NCI-H2227 treated with DMSO at 0.1 percent for 48 hours (cell line): ENCODE measurements around the gene CORO2A.
A peak's percentile ranks its signal among the peaks of the same experiment; 100 is the strongest.
"Not testable (repeated sequence)": the region's sequence is repeated elsewhere in the genome, so short reads cannot be mapped to it uniquely, and the experiment has no call there.

ENCODE experiments used
- DNase-seq: peaks from one replicate; lab custom pipeline; 2025; lab: John Stamatoyannopoulos, UW

The CORO2A gene

GRCh38 chr9:98105006-98105405 lies 87.4 kb downstream of the CORO2A start:
- no peak for DNase-seq

GRCh38 chr9:98104445-98104881 lies 88.0 kb downstream of the CORO2A start:
- no peak for DNase-seq

DNA sequence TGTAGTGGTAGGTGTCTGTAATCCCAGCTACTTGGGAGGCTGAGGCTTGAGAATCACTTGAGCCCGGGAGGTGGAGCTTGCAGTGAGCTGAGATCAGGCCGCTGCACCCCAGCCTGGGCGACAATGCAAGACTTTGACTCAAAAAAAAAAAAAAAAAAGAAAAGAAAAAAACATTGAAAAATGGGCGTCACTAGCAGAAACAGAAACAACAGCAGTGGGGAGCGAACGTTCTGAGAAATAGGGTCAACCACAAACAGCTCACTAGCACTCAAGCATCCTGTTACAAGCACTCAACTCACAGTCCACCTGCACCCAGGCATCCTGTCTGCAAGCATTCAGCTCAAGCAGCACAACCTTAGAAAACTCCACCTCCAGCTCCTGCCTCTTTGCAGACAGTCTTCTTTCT lies 90.6 kb downstream of the CORO2A start:
- peak; percentile 9 for DNase-seq

DNA sequence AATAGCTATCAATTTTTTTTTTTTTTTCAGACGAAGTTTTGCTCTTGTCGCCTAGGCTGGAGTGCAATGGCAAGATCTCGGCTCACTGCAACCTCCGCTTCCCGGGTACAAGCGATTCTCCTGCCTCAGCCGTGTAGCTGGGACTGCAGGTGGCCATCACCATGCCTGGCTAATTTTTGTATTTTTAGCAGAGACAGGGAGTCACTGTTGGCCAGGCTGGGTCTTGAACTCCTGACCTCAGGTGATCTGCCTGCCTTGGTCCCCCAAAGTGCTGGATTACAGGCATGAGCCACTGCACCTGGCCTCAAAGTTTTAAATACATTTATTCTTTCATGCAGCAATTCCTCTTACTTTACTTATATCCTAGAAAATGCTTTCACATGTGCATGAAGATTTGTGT lies 91.0 kb downstream of the CORO2A start:
- DNase-seq = no peak

DNA sequence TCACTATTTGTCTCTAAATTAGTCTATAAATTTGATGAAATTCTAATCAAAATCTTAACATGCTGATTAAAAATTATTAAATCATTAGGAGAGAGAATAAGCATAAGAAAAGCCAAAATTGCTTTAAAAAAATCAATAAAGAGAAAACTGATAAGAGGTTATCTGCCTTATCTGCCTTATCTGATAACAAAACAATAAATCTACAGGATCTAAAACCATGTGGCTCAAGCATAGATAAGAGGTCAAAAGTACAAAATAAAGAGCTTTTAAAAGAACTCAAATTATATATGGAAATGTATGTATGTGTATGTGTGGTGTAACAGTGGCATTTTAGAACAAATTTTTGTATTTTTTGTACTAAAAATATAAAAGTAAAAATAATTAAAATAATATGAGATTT lies 92.0 kb downstream of the CORO2A start:
- DNase-seq = no peak

DNA sequence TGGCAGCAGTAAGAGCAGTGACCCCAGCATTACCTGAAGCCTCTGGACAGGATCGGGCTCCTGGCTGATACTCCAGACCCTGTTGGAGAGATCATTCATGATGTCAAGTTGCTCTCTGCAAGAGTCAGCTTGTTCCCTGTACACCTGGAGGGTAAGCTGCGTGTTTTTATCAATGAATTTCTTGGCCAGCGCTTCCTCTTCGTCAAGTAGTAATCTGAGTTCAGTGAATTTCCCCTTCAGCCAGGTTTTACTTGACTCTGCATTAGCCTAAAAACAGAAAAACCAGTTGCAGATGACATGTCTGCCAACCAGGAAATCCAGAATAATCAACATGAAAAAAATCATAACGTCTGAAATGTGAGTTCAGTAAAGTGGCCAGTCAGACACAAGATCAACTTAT lies 92.5 kb downstream of the CORO2A start:
- no peak for DNase-seq

DNA sequence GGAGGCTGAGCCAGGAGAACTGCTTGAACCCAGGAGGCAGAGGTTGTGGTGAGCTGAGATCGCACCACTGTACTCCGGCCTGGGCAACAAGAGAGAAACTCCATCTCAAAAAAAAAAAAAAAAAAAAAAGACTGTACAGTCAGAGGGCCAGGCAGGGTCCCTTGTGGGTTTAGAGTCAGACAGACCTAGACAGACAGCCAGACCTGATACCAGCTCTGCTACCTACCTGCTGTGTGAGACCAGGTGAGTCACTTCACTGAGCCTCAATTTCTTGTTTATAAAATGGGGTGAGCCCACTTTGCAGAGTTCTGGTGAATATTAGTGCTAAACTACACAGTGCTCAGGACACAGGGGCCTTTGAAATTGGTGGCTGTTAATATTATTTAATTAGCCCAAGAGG lies 93.1 kb downstream of the CORO2A start:
- no peak for DNase-seq

- DNase-seq = no peak
Measured at GRCh38 chr9:98097836-98098235, 94.6 kb downstream of the CORO2A start.

DNA sequence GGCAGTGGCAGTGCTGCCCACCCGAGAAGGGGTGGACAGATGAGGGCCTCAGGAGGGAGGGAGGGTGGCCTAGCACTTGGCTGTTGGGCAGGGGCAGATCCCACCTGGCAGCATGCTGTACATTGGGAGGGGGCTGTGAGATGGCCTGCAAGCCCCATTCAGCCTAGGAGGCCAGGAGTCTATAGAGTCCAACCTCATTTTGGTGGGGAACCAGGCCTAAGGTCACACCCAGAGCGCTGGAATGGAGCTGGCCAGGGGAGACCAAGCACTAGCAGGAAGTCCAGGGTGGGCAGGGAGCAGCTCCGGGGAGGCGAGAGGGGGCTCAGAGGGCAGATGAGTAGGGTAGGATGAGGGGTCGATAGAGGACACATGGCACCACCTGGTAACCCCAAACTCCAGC lies 96.3 kb downstream of the CORO2A start:
- no peak for DNase-seq

DNA sequence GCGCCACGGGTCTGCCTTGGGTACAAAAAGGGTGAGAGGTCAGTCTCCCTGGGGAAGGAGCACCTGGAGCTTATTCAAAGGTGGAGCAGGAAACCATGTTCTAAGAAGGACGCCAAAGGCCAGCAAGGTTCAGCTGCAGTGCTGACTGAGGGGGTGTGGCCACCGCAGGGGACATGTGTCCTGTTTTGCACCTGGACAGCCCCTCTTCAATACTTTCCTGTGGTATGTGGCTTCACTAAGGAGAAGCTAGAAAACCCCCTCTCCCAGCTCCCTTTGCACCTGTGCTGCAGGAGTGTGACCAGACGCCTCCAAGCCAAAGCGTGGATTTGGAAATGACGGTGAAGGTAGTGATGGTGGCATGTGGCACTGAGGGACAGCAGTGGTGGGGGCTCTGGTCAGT lies 97.0 kb downstream of the CORO2A start:
- DNase-seq = no peak

DNA sequence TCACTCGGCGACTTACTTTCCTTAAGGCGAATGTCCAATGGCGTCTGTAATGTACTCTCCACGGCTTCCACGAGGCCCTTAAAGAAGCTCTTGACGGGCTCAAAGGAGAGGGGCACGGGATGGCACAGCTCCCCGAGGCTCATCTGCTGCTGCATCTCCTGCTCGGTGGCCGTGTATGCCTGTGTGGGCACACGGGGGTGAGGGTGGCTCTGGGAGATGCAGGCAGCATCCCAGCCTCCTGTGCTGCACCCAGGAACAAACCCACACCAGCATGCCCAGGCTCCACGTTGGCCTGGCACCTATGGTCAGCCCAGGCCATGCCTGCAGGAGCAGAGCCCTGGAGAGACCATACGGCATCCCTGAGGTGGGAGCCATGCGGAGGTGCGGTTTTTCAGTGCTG lies 97.6 kb downstream of the CORO2A start:
- DNase-seq = no peak

DNA sequence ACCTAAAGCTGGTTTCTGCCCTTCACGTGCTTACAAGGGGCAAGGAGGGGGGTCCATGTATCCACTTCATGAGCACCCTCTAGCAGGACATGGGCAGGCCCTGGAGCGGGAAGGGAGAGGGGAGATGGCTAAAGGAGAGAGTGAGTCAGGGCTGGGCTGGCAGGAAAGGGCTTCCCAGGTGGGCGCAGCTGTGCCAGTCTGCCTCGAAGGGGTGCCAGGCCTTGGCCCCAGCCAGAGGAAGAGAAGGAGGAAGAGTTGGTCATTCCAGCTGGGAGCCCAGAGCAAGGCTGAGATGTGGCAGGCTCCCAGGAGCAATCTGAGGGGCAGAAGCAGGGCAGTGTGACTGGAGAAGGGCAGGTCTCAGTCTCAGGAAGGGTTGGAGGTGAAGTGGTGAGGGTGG lies 98.1 kb downstream of the CORO2A start:
- no peak for DNase-seq

GRCh38 chr9:98092613-98092931 lies 99.9 kb downstream of the CORO2A start:
- peak; percentile 30 for DNase-seq

GRCh38 chr9:98091735-98092612 lies 100.5 kb downstream of the CORO2A start:
- peak; percentile 48 for DNase-seq

DNA sequence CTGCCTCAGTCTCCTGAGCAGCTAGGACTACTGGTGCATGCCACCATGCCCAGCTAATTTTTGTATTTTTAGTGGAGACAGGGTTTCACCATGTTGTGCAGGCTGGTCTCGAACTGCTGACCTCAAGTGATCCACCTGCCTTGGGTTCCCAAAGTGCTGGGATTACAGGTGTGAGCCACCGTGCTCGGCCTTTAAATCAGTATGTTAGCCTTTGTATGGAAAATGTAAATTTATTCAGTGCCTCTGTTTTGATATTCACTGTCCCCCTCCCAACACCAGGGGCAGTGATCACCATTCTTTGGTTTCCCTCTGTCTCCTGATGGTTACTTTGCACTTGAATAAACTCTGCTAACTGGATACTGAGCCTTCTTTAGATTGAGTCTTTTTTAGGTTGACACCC lies 101.8 kb downstream of the CORO2A start:
- not testable (repeated sequence) for DNase-seq

GRCh38 chr9:98087420-98088354 lies 104.8 kb downstream of the CORO2A start:
- DNase-seq = no peak

DNA sequence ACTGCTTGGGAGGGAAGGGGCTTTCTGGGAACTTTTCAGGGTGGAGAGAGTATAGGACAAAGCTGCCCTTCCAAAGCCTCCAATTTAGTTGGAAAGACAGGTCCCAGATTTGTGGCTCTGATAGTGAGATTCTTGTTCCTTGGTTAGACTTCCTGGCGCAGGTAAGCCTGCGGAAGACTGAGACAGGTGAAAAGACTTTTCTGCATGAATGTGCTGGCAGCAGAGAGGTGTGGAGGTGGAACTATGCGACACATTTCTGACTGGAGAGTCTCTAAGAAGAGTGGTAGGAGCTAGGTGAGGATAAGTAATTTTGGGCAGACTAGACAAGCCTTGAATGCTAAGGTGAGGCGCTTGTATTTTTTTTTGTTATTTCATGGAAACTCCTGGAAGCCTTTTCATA lies 106.0 kb downstream of the CORO2A start:
- DNase-seq = no peak

GRCh38 chr9:98085944-98086343 lies 106.5 kb downstream of the CORO2A start:
- no peak for DNase-seq

GRCh38 chr9:98085058-98085457 lies 107.4 kb downstream of the CORO2A start:
- no peak for DNase-seq

DNA sequence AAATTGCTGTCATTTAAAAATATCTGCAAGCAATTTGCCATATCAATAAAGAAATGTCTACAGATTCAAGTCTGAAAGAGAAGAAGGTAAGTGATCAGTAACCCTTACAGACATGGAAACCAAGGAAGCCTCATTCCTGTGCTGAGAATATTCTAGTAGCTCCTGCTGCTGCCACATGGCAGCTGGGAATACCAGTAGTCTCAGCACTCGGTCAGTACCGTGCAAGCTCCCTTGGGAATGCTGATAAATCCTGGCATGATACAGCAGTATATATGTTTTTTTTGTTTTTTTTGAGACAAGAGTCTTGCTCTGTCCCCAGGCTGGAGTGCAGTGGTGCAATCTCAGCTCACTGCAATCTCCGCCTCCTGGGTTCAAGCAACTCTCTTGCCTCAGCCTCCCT lies 108.0 kb downstream of the CORO2A start:
- no peak for DNase-seq

- DNase-seq = no peak
Measured at GRCh38 chr9:98083566-98084183, 108.8 kb downstream of the CORO2A start.

DNA sequence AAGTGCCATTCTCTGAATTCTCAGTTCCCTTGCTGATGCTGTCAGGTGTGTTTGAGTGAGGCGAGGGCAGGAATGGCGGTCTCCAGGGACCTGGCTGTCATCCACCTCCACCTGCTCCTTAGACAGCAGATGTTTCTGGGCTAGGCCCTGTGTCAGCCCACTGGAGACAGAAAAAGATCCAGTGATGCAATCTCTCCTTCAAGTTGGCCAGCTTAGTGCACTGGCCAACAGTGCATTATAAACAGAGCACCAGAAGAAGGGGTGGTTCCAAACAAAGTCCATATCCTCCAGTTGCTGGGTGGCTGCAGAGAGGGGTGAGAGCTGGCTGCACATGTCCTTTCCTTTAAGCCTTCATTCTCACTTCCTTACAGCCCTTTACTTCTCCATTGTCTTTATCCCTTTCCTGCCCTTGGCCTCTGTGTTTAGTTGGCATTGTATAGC lies 109.4 kb downstream of the CORO2A start:
- DNase-seq = no peak
